Liver (tissue), 9 donors: ENCODE data around the gene C7orf57. TPM values are rescaled to one million over a fixed set of nuclear protein-coding genes. Genes with fewer than 3 reads are reported as not detected.

Experiments
- DNase-seq: peaks from one replicate; pipeline ENCODE4 v3.0.0-alpha.2; 2017; ENCODE audit warnings: low spot score
- H3K27ac ChIP-seq, 2 donors: one replicate each; pipeline ENCODE4 v1.7.0; 2013; ENCODE audit warnings: inconsistent platforms in 2 of 2, low read length in 2 of 2, control low read depth in 1 of 2, low read depth in 1 of 2, mild to moderate bottlenecking in 1 of 2
- H3K27me3 ChIP-seq, 4 donors: one replicate each; pipeline versions ENCODE4 v1.6.1 to v1.7.0; 2013; ENCODE audit warnings: low read length in 3 of 4, inconsistent platforms in 1 of 4, mild to moderate bottlenecking in 1 of 4, moderate library complexity in 1 of 4; ENCODE audit not compliant: control insufficient read depth in 4 of 4, insufficient read depth in 4 of 4
- H3K36me3 ChIP-seq, 4 donors: one replicate each; pipeline versions ENCODE4 v1.6.1 to v1.7.0; 2013; ENCODE audit warnings: low read length in 3 of 4, mild to moderate bottlenecking in 3 of 4, low read depth in 1 of 4, moderate library complexity in 1 of 4; ENCODE audit not compliant: control insufficient read depth in 4 of 4, insufficient read depth in 3 of 4
- H3K4me1 ChIP-seq, 4 donors: one replicate each; pipeline versions ENCODE4 v1.6.1 to v1.7.0; 2013; ENCODE audit warnings: low read length in 3 of 4, mild to moderate bottlenecking in 3 of 4, moderate library complexity in 1 of 4; ENCODE audit not compliant: control insufficient read depth in 4 of 4, insufficient read depth in 4 of 4
- H3K4me3 ChIP-seq, 3 donors: one replicate each; pipeline versions ENCODE4 v1.6.1 to v1.7.0; 2013; ENCODE audit warnings: low read length in 3 of 3, control low read depth in 1 of 3, low read depth in 1 of 3, mild to moderate bottlenecking in 1 of 3
- H3K9ac ChIP-seq, 2 donors: one replicate each; pipeline ENCODE4 v1.7.0; 2013; ENCODE audit warnings: low read length in 2 of 2, mild to moderate bottlenecking in 2 of 2, moderate library complexity in 2 of 2, control low read depth in 1 of 2, low read depth in 1 of 2
- H3K9me3 ChIP-seq, 4 donors: one replicate each; pipeline versions ENCODE4 v1.6.1 to v1.7.0; 2013; ENCODE audit warnings: low read length in 3 of 4; ENCODE audit not compliant: control insufficient read depth in 4 of 4
- EGR1 ChIP-seq, 2 donors: IDR thresholded peaks; 2 replicates each; pipeline ENCODE4 v1.6.1; 2016 to 2018; ENCODE audit warnings: antibody characterized with exemption in 2 of 2, low read depth in 2 of 2
- FOXA1 ChIP-seq: IDR thresholded peaks from 2 replicates; pipeline ENCODE4 v1.6.1; 2016; ENCODE audit warnings: antibody characterized with exemption
- FOXA2 ChIP-seq: IDR thresholded peaks from 2 replicates; pipeline ENCODE4 v1.6.1; 2016; ENCODE audit warnings: antibody characterized with exemption
- GABPA ChIP-seq, 2 donors: IDR thresholded peaks in 1 of 2; conservative IDR thresholded peaks in 1 of 2; 2 replicates each; pipeline ENCODE4 v1.6.1; 2016; ENCODE audit warnings: antibody characterized with exemption in 2 of 2, mild to moderate bottlenecking in 1 of 2, moderate library complexity in 1 of 2
- HNF4A ChIP-seq, 2 donors: conservative IDR thresholded peaks; 2 replicates each; pipeline ENCODE4 v1.6.1; 2016; ENCODE audit warnings: antibody characterized with exemption in 2 of 2, mild to moderate bottlenecking in 2 of 2
- HNF4G ChIP-seq: IDR thresholded peaks from 2 replicates; pipeline ENCODE4 v1.6.1; 2016; ENCODE audit warnings: antibody characterized with exemption
- JUND ChIP-seq, 2 donors: IDR thresholded peaks; 2 replicates each; pipeline ENCODE4 v1.6.1; 2016; ENCODE audit warnings: antibody characterized with exemption in 2 of 2
- NR2F2 ChIP-seq: IDR thresholded peaks from 2 replicates; pipeline ENCODE4 v1.6.1; 2016; ENCODE audit warnings: antibody characterized with exemption
- RAD21 ChIP-seq, 2 donors: IDR thresholded peaks; 2 replicates each; pipeline ENCODE4 v1.6.1; 2016; ENCODE audit warnings: antibody characterized with exemption in 2 of 2, mild to moderate bottlenecking in 2 of 2
- RXRA ChIP-seq, 2 donors: IDR thresholded peaks; 2 replicates each; pipeline ENCODE4 v1.6.1; 2017 to 2018; ENCODE audit warnings: antibody characterized with exemption in 2 of 2, mild to moderate bottlenecking in 1 of 2
- SP1 ChIP-seq: IDR thresholded peaks from 2 replicates; pipeline ENCODE4 v1.6.1; 2018; ENCODE audit warnings: antibody characterized with exemption, mild to moderate bottlenecking
- TAF1 ChIP-seq: conservative IDR thresholded peaks from 2 replicates; pipeline ENCODE4 v1.6.1; 2016; ENCODE audit warnings: antibody characterized with exemption, mild to moderate bottlenecking
- YY1 ChIP-seq: IDR thresholded peaks from 2 replicates; pipeline ENCODE4 v1.6.1; 2016; ENCODE audit warnings: antibody characterized with exemption, mild to moderate bottlenecking
- WGBS: extraction: QIAGEN DNeasy Blood & Tissue Kit; methylation state at CpG from one replicate; pipeline ENCODE4 v1.1.7; 2013; 5-methylcytosine and 5-hydroxymethylcytosine counted together
- polyA plus RNA-seq, 2 donors: library from polyadenylated mRNA; stranded (reverse) in 1 of 2; unstranded in 1 of 2; fragments of 200-250 nt in 1 of 2; fragments of >200 nt in 1 of 2; fragmentation: Nextera tagmentation in 1 of 2; extraction: Ambion mirVana in 1 of 2; gene quantifications; one replicate each; pipeline versions ENCODE4 v1.2.1 to v1.2.3, GENCODE V29; 2013 to 2015
- total RNA-seq, 2 donors: library from RNA; depleted of rRNA; stranded (reverse); fragments of >200 nt; gene quantifications; one replicate each; pipeline ENCODE4 v1.2.3, GENCODE V29; 2014
- TF ChIP-seq, protein P1 (sequence below): IDR thresholded peaks from 2 replicates; pipeline ENCODE4 v1.6.1; 2016; ENCODE audit warnings: antibody characterized with exemption, mild to moderate bottlenecking
- TF ChIP-seq, protein P2 (sequence below): IDR thresholded peaks from 2 replicates; pipeline ENCODE4 v1.6.1; 2016; ENCODE audit warnings: antibody characterized with exemption
- TF ChIP-seq, protein P3 (sequence below): IDR thresholded peaks from 2 replicates; pipeline ENCODE4 v1.6.1; 2016; ENCODE audit warnings: antibody characterized with exemption
- TF ChIP-seq, protein P4 (sequence below): IDR thresholded peaks from 2 replicates; pipeline ENCODE4 v1.6.1; 2016; ENCODE audit warnings: antibody characterized with exemption
- TF ChIP-seq, protein P5 (sequence below): fragments of 150-350 bp; IDR thresholded peaks from 2 replicates; pipeline ENCODE4 v1.5.1; 2017; ENCODE audit warnings: improper control_type of control experiment, low read depth, low read length; ENCODE audit not compliant: missing input control
- donor health status: healthy.
- donor health status: healthy.
- donor health status: healthy.
- donor health status: healthy.
- donor health status: healthy.

Gene C7orf57
- total and polyA plus RNA-seq, 4 donors = not detected

DNA sequence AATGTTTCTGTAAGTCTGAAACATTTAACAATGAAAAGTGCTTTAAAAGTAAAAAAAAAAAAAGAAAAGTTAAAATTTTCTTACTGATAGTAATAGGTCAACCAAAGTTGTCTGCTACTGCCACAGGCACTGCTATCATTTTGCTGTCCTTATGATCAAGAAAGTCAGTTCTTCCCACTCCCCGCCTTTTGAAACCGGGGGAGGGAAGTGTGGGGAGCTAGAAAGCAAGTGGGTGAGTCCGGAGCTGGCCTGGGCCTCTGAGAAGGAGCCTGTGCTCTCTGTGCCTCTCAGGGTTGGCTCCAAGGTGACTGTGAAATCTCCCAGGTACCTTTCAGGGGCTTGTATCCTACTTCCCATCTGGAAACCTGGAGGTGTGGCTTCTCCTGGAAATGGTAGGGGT, 7.3 kb downstream of the C7orf57 start:
- H3K4me1 ChIP-seq = no peaks in the 10 kb centered on the region
- TF ChIP-seq, protein P1, sequence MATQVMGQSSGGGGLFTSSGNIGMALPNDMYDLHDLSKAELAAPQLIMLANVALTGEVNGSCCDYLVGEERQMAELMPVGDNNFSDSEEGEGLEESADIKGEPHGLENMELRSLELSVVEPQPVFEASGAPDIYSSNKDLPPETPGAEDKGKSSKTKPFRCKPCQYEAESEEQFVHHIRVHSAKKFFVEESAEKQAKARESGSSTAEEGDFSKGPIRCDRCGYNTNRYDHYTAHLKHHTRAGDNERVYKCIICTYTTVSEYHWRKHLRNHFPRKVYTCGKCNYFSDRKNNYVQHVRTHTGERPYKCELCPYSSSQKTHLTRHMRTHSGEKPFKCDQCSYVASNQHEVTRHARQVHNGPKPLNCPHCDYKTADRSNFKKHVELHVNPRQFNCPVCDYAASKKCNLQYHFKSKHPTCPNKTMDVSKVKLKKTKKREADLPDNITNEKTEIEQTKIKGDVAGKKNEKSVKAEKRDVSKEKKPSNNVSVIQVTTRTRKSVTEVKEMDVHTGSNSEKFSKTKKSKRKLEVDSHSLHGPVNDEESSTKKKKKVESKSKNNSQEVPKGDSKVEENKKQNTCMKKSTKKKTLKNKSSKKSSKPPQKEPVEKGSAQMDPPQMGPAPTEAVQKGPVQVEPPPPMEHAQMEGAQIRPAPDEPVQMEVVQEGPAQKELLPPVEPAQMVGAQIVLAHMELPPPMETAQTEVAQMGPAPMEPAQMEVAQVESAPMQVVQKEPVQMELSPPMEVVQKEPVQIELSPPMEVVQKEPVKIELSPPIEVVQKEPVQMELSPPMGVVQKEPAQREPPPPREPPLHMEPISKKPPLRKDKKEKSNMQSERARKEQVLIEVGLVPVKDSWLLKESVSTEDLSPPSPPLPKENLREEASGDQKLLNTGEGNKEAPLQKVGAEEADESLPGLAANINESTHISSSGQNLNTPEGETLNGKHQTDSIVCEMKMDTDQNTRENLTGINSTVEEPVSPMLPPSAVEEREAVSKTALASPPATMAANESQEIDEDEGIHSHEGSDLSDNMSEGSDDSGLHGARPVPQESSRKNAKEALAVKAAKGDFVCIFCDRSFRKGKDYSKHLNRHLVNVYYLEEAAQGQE = no peak
- TF ChIP-seq SP1 (no peak), RAD21 (IDR thresholded peaks at IDR 0.05) (no peak), GABPA (IDR thresholded peaks at IDR 0.05 in 1 of 2, conservative IDR thresholded peaks at IDR 0.05 in 1 of 2) (no peak), HNF4G (no peak), YY1 (no peak), NR2F2 (no peak), HNF4A (conservative IDR thresholded peaks at IDR 0.05) (no peak), TAF1 (no peak), RXRA (IDR thresholded peaks at IDR 0.05) (no peak), JUND (IDR thresholded peaks at IDR 0.05) (no peak), FOXA2 (no peak), EGR1 (IDR thresholded peaks at IDR 0.05; ENCODE audit: low read depth in 2 of 2) (no peak), FOXA1 (no peak)
- TF ChIP-seq, protein P2, sequence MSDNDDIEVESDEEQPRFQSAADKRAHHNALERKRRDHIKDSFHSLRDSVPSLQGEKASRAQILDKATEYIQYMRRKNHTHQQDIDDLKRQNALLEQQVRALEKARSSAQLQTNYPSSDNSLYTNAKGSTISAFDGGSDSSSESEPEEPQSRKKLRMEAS = no peak
- TF ChIP-seq, protein P3, sequence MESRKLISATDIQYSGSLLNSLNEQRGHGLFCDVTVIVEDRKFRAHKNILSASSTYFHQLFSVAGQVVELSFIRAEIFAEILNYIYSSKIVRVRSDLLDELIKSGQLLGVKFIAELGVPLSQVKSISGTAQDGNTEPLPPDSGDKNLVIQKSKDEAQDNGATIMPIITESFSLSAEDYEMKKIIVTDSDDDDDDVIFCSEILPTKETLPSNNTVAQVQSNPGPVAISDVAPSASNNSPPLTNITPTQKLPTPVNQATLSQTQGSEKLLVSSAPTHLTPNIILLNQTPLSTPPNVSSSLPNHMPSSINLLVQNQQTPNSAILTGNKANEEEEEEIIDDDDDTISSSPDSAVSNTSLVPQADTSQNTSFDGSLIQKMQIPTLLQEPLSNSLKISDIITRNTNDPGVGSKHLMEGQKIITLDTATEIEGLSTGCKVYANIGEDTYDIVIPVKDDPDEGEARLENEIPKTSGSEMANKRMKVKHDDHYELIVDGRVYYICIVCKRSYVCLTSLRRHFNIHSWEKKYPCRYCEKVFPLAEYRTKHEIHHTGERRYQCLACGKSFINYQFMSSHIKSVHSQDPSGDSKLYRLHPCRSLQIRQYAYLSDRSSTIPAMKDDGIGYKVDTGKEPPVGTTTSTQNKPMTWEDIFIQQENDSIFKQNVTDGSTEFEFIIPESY = no peak
- TF ChIP-seq, protein P4, sequence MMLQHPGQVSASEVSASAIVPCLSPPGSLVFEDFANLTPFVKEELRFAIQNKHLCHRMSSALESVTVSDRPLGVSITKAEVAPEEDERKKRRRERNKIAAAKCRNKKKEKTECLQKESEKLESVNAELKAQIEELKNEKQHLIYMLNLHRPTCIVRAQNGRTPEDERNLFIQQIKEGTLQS = no peak
- TF ChIP-seq, protein P5, sequence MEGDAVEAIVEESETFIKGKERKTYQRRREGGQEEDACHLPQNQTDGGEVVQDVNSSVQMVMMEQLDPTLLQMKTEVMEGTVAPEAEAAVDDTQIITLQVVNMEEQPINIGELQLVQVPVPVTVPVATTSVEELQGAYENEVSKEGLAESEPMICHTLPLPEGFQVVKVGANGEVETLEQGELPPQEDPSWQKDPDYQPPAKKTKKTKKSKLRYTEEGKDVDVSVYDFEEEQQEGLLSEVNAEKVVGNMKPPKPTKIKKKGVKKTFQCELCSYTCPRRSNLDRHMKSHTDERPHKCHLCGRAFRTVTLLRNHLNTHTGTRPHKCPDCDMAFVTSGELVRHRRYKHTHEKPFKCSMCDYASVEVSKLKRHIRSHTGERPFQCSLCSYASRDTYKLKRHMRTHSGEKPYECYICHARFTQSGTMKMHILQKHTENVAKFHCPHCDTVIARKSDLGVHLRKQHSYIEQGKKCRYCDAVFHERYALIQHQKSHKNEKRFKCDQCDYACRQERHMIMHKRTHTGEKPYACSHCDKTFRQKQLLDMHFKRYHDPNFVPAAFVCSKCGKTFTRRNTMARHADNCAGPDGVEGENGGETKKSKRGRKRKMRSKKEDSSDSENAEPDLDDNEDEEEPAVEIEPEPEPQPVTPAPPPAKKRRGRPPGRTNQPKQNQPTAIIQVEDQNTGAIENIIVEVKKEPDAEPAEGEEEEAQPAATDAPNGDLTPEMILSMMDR = no peak
- no peak overlapping the region for H3K27ac ChIP-seq
- H3K9me3 ChIP-seq = no peaks in the 10 kb centered on the region
- H3K4me3 ChIP-seq = no peak overlapping the region
- peaks cover 0 to 3% (median 0%) of the 10 kb centered on the region in 4 donors for H3K27me3 ChIP-seq
- H3K9ac ChIP-seq = no peak overlapping the region
- DNase-seq = no peak
- H3K36me3 ChIP-seq = no peaks in the 10 kb centered on the region
- 60% methylated on average over 3 of the region's 3 CpGs for WGBS
